Kidney epithelial cell (primary cell): ENCODE data around the gene IFI30. TPM values are rescaled to one million over a fixed set of nuclear protein-coding genes. Genes with fewer than 3 reads are reported as not detected.
"Not testable (repeated sequence)": the region's sequence is repeated elsewhere in the genome, so short reads cannot be mapped to it uniquely, and the experiment has no call there.

Experiments used
- DNase-seq: peaks from one replicate; pipeline ENCODE4 v3.0.0-alpha.2; 2010; ENCODE audit warnings: low read depth
- H3K27me3 ChIP-seq: 2 replicates; pipeline ENCODE4 v1.6.0; 2011; ENCODE audit warnings: low read length; ENCODE audit not compliant: control insufficient read depth, insufficient read depth
- H3K36me3 ChIP-seq: 2 replicates; pipeline ENCODE4 v1.5.1; 2011; ENCODE audit warnings: low read length; ENCODE audit not compliant: control insufficient read depth, insufficient read depth
- H3K4me3 ChIP-seq: 2 replicates; pipeline ENCODE4 v1.5.1; 2011; ENCODE audit warnings: low read depth, mild to moderate bottlenecking, control low read depth, low read length
- total RNA-seq: library from RNA; depleted of rRNA; stranded (reverse); fragments of >200 nt; gene quantifications from 2 replicates; pipeline ENCODE4 v1.2.3, GENCODE V29; 2015
- TF ChIP-seq, protein P1 (sequence below): IDR thresholded peaks from 2 replicates; pipeline ENCODE4 v1.5.1; 2011; ENCODE audit warnings: mild to moderate bottlenecking, moderate library complexity, low read length, control low read depth, inconsistent platforms; ENCODE audit not compliant: insufficient read depth, poor library complexity, severe bottlenecking

Gene IFI30
- total RNA-seq, 1 donor from 2014 or later = 9.2 TPM

DNA sequence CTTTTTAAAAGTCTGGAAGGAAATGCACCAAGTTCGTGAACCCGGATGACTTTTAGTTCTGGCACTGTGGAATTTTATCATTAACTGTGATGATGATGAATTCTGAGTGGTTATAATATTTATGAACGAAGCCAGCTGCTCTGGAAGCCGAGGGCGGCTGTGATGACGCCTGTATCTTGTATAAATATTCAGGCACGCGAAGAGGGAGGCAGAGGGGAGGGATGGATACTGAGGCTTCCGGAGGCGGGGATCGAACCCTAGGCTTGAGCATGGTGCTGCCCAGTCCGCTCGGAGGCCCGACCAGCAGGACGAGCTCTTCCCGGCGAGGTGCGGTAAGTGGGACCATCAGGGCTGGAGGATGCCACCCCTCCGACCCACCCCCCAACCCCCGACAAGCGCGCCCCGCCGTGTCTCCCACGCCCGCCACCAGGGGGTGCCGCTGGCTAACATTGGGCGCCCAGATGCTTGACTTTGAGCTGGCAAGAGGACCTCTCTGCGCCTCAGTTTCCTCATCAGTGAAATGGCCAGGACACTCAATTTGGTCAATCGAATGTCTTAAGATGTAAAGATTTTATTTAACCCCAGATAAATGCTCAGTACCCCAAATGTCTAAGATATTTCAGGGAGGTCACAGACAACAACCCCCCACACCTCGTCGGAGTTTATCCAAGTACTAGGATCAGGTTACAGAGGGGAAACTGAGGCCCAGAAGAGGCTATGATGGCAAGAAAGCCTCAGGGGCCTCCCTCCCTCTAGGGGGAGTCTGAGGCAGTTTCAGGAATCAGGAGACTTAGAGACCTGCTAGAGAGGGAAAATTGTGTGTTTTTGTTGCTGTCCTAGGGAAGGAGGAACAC, 34.7 kb downstream of the IFI30 start:
- TF ChIP-seq, protein P1, sequence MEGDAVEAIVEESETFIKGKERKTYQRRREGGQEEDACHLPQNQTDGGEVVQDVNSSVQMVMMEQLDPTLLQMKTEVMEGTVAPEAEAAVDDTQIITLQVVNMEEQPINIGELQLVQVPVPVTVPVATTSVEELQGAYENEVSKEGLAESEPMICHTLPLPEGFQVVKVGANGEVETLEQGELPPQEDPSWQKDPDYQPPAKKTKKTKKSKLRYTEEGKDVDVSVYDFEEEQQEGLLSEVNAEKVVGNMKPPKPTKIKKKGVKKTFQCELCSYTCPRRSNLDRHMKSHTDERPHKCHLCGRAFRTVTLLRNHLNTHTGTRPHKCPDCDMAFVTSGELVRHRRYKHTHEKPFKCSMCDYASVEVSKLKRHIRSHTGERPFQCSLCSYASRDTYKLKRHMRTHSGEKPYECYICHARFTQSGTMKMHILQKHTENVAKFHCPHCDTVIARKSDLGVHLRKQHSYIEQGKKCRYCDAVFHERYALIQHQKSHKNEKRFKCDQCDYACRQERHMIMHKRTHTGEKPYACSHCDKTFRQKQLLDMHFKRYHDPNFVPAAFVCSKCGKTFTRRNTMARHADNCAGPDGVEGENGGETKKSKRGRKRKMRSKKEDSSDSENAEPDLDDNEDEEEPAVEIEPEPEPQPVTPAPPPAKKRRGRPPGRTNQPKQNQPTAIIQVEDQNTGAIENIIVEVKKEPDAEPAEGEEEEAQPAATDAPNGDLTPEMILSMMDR = peak; percentile 69
- H3K27me3 ChIP-seq = peaks cover 16% of the 10 kb centered on the region
- H3K4me3 ChIP-seq = no peak overlapping the region
- no peak for DNase-seq
- no peaks in the 10 kb centered on the region for H3K36me3 ChIP-seq

DNA sequence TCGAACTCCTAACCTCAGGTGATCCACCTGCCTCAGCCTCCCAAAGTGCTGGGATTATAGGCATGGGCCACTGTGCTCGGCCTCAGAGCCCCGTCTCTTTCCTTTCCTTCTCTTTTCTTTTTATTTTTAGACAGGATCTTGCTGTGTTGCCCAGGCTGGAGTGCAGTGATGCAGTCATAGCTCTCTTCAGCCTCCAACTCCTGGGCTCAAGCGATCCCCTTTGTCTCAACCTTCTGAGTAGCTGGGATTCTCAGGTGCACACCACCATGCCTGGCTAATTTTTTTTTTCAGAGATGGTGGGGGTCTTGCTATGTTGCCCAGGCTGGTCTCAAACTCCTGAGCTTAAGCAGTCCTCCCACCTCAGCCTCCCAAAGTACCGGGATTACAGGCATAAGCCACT, 36.3 kb downstream of the IFI30 start:
- not testable (repeated sequence) for H3K36me3 ChIP-seq, H3K4me3 ChIP-seq, DNase-seq
- H3K27me3 ChIP-seq = peaks cover 15% of the 10 kb centered on the region

DNA sequence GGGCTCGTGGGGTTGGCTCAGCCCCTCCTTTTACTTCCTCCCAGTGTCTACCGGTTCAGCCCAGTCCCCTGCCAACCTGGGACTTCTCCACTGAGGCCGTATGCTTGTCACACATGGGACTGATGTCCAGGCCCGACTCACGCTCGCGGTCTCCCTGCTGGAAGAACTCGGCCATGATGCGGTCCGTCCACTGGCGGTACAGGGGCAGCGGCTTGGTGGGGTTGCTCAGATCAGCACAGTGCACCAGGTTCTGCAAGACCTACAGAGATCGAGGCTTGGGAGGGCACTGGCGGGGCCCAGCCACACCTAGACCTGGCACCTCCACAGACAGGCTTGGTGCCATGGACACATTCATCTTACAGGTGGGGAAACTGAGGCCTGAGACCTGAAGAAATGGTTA, 38.1 kb downstream of the IFI30 start:
- H3K4me3 ChIP-seq = no peak overlapping the region
- DNase-seq = no peak
- TF ChIP-seq, protein P1 = no peak

DNA sequence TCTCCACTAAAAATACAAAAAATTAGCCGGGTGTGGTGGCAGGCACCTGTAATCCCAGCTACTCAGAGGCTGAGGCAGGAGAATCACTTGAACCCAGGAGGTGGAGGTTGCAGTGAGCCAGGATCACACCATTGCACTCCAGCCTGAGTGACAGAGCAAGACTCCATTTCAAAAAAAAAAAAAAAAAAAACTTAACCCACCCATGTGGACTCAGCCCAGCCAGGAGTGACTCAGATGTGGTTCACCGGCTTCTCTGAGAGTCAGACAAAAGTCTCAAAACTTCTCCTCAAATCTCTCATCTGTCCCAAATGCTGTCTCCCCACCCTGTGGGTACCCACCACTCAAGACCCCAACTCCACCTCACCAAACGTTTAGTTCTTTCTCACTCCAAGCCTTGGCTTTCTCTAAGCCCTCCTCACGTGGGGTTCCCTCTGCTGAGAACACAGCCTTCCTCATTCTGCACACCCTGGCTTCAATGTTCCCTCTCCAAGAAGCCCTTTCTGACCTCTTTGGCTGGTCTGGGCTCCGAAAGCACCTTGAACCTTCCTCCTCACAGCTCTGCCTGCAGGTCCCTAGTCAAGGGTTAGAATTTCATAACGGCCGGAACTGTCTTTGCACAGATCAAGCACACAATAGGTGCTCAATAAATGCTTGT, 41.3 kb downstream of the IFI30 start:
- no peak for DNase-seq
- H3K36me3 ChIP-seq = no peaks in the 10 kb centered on the region
- H3K4me3 ChIP-seq = no peak overlapping the region
- TF ChIP-seq, protein P1 = no peak
- H3K27me3 ChIP-seq = peaks cover 20% of the 10 kb centered on the region

More for the DNA sequence above, 38.1 kb downstream of the IFI30 start:
- no peaks in the 10 kb centered on the region for H3K36me3 ChIP-seq
- peaks cover 15% of the 10 kb centered on the region for H3K27me3 ChIP-seq

DNA sequence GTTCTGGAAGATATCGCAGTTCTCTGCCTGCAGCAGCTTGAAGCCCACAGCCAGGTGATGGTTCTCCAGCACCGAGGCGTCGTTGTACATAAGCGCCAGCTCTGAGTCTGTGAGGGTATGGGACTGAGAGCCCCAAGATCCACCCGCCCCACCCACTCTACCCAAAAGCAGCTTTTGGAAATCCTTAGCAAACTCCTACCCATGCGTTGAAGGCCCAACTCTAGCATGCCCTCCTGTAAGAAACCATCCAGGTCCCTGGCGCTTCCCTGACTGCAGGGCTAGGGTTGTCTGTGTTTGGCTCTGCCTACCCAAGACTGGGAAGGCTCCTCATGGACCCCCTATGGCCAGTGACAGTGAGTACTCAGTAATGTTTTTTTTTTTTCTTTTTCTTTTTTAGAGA, 43.2 kb downstream of the IFI30 start:
- no peak for DNase-seq
- TF ChIP-seq, protein P1 = no peak
- Histone ChIP-seq H3K36me3 (no peaks in the 10 kb centered on the region), H3K4me3 (no peak overlapping the region), H3K27me3 (peaks cover 22% of the 10 kb centered on the region)

DNA sequence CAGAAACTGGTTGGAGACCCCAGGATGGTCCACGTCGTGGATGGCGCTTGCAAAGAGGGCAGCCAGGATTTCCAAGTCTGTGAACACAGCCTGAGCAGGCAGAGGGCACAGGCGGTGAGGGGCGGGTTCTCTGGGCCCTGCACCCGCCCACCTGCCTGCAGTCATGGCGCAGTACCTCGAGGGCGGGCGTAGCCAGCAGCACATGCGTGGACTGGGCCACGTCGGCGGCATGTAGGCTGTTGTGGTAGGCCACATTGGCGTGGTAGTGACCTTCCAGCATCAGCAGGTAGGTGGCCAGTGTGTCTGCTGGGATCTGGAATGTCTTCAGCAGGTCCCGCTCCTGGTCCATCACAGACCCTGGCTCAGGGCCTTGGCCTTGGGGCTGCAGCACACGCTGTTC, 44.5 kb downstream of the IFI30 start:
- Histone ChIP-seq H3K36me3 (no peaks in the 10 kb centered on the region), H3K27me3 (peaks cover 22% of the 10 kb centered on the region)
- DNase-seq = no peak

More for the DNA sequence above, 44.5 kb downstream of the IFI30 start:
- no peak overlapping the region for H3K4me3 ChIP-seq
- TF ChIP-seq, protein P1 = no peak
